ENCODE measurements around the gene TSHR.
A peak's percentile ranks its signal among the peaks of the same experiment; 100 is the strongest.
"Not testable (repeated sequence)": the region's sequence is repeated elsewhere in the genome, so short reads cannot be mapped to it uniquely, and the experiment has no call there.

The TSHR gene

GRCh38 chr14:81018251-81018650 lies 62.8 kb downstream of the TSHR start:
- peak overlapping the region in 1 of 2 donors; percentile 28 for H3K4me3 ChIP-seq (ENCODE audit: low read depth in 1 of 2, low read length in 2 of 2)
- H3K4me1 ChIP-seq (ENCODE audit: control insufficient read depth in 1 of 2, insufficient read depth in 2 of 2, low read length in 2 of 2) = no peaks in the 10 kb centered on the region
- no peaks in the 10 kb centered on the region for H3K9me3 ChIP-seq (ENCODE audit: control insufficient read depth in 1 of 2, low read length in 2 of 2)
- no peaks in the 10 kb centered on the region for H3K36me3 ChIP-seq (ENCODE audit: control insufficient read depth in 1 of 2, insufficient read depth in 2 of 2, low read length in 2 of 2)
- no peaks in the 10 kb centered on the region for H3K27me3 ChIP-seq (ENCODE audit: control insufficient read depth in 1 of 2, insufficient read depth in 2 of 2, low read length in 2 of 2)
- H3K9ac ChIP-seq (ENCODE audit: low read depth in 1 of 2, low read length in 2 of 2) = no peak overlapping the region
- H3K27ac ChIP-seq (ENCODE audit: low read depth, low read length) = no peak overlapping the region

- no peak overlapping the region for H3K27ac ChIP-seq (ENCODE audit: low read depth, low read length)
- H3K4me3 ChIP-seq (ENCODE audit: low read depth in 1 of 2, low read length in 2 of 2) = peak overlapping the region in 1 of 2 donors; percentile 28
- H3K4me1 ChIP-seq (ENCODE audit: control insufficient read depth in 1 of 2, insufficient read depth in 2 of 2, low read length in 2 of 2) = no peaks in the 10 kb centered on the region
- no peaks in the 10 kb centered on the region for H3K36me3 ChIP-seq (ENCODE audit: control insufficient read depth in 1 of 2, insufficient read depth in 2 of 2, low read length in 2 of 2)
- no peaks in the 10 kb centered on the region for H3K27me3 ChIP-seq (ENCODE audit: control insufficient read depth in 1 of 2, insufficient read depth in 2 of 2, low read length in 2 of 2)
- H3K9ac ChIP-seq (ENCODE audit: low read depth in 1 of 2, low read length in 2 of 2) = no peak overlapping the region
- no peaks in the 10 kb centered on the region for H3K9me3 ChIP-seq (ENCODE audit: control insufficient read depth in 1 of 2, low read length in 2 of 2)
Measured at GRCh38 chr14:81018684-81019083, 63.3 kb downstream of the TSHR start.

- H3K27me3 ChIP-seq (ENCODE audit: control insufficient read depth in 1 of 2, insufficient read depth in 2 of 2, low read length in 2 of 2); H3K27ac ChIP-seq (ENCODE audit: low read depth, low read length); H3K4me1 ChIP-seq (ENCODE audit: control insufficient read depth in 1 of 2, insufficient read depth in 2 of 2, low read length in 2 of 2); H3K9me3 ChIP-seq (ENCODE audit: control insufficient read depth in 1 of 2, low read length in 2 of 2); H3K9ac ChIP-seq (ENCODE audit: low read depth in 1 of 2, low read length in 2 of 2); H3K36me3 ChIP-seq (ENCODE audit: control insufficient read depth in 1 of 2, insufficient read depth in 2 of 2, low read length in 2 of 2); H3K4me3 ChIP-seq (ENCODE audit: low read depth in 1 of 2, low read length in 2 of 2): not testable (repeated sequence)
Measured at GRCh38 chr14:81019113-81019512, 63.7 kb downstream of the TSHR start.

- H3K9ac ChIP-seq (ENCODE audit: low read depth in 1 of 2, low read length in 2 of 2) = no peak overlapping the region
Measured at GRCh38 chr14:81023095-81023710, 67.8 kb downstream of the TSHR start.

GRCh38 chr14:81028461-81028860 lies 73.0 kb downstream of the TSHR start:
- H3K9ac ChIP-seq (ENCODE audit: low read depth in 1 of 2, low read length in 2 of 2) = no peak overlapping the region
- no peak overlapping the region for H3K27ac ChIP-seq (ENCODE audit: low read depth, low read length)
- H3K36me3 ChIP-seq (ENCODE audit: control insufficient read depth in 1 of 2, insufficient read depth in 2 of 2, low read length in 2 of 2) = no peaks in the 10 kb centered on the region
- no peaks in the 10 kb centered on the region for H3K4me1 ChIP-seq (ENCODE audit: control insufficient read depth in 1 of 2, insufficient read depth in 2 of 2, low read length in 2 of 2)
- no peaks in the 10 kb centered on the region for H3K27me3 ChIP-seq (ENCODE audit: control insufficient read depth in 1 of 2, insufficient read depth in 2 of 2, low read length in 2 of 2)
- H3K4me3 ChIP-seq (ENCODE audit: low read depth in 1 of 2, low read length in 2 of 2) = no peak overlapping the region
- no peaks in the 10 kb centered on the region for H3K9me3 ChIP-seq (ENCODE audit: control insufficient read depth in 1 of 2, low read length in 2 of 2)

More at GRCh38 chr14:81023095-81023710, 67.8 kb downstream of the TSHR start:
- Histone ChIP-seq H3K9me3 (ENCODE audit: control insufficient read depth in 1 of 2, low read length in 2 of 2) (no peaks in the 10 kb centered on the region), H3K36me3 (ENCODE audit: control insufficient read depth in 1 of 2, insufficient read depth in 2 of 2, low read length in 2 of 2) (no peaks in the 10 kb centered on the region), H3K27me3 (ENCODE audit: control insufficient read depth in 1 of 2, insufficient read depth in 2 of 2, low read length in 2 of 2) (no peaks in the 10 kb centered on the region), H3K4me3 (ENCODE audit: low read depth in 1 of 2, low read length in 2 of 2) (no peak overlapping the region), H3K27ac (ENCODE audit: low read depth, low read length) (no peak overlapping the region), H3K4me1 (ENCODE audit: control insufficient read depth in 1 of 2, insufficient read depth in 2 of 2, low read length in 2 of 2) (no peaks in the 10 kb centered on the region)

GRCh38 chr14:81031488-81031887 lies 76.1 kb downstream of the TSHR start:
- Histone ChIP-seq H3K27me3 (ENCODE audit: control insufficient read depth in 1 of 2, insufficient read depth in 2 of 2, low read length in 2 of 2) (no peaks in the 10 kb centered on the region), H3K4me3 (ENCODE audit: low read depth in 1 of 2, low read length in 2 of 2) (no peak overlapping the region), H3K36me3 (ENCODE audit: control insufficient read depth in 1 of 2, insufficient read depth in 2 of 2, low read length in 2 of 2) (no peaks in the 10 kb centered on the region), H3K9ac (ENCODE audit: low read depth in 1 of 2, low read length in 2 of 2) (no peak overlapping the region), H3K4me1 (ENCODE audit: control insufficient read depth in 1 of 2, insufficient read depth in 2 of 2, low read length in 2 of 2) (no peaks in the 10 kb centered on the region), H3K27ac (ENCODE audit: low read depth, low read length) (no peak overlapping the region), H3K9me3 (ENCODE audit: control insufficient read depth in 1 of 2, low read length in 2 of 2) (no peaks in the 10 kb centered on the region)

- H3K27me3 ChIP-seq (ENCODE audit: control insufficient read depth in 1 of 2, insufficient read depth in 2 of 2, low read length in 2 of 2) = no peaks in the 10 kb centered on the region
- H3K9ac ChIP-seq (ENCODE audit: low read depth in 1 of 2, low read length in 2 of 2) = no peak overlapping the region
- no peaks in the 10 kb centered on the region for H3K36me3 ChIP-seq (ENCODE audit: control insufficient read depth in 1 of 2, insufficient read depth in 2 of 2, low read length in 2 of 2)
- H3K4me1 ChIP-seq (ENCODE audit: control insufficient read depth in 1 of 2, insufficient read depth in 2 of 2, low read length in 2 of 2) = no peaks in the 10 kb centered on the region
- H3K4me3 ChIP-seq (ENCODE audit: low read depth in 1 of 2, low read length in 2 of 2) = no peak overlapping the region
- peaks cover 0 to 5% of the 10 kb centered on the region in 2 donors for H3K9me3 ChIP-seq (ENCODE audit: control insufficient read depth in 1 of 2, low read length in 2 of 2)
- H3K27ac ChIP-seq (ENCODE audit: low read depth, low read length) = no peak overlapping the region
Measured at GRCh38 chr14:81033698-81034240, 78.3 kb downstream of the TSHR start.

GRCh38 chr14:81042438-81042837 lies 87.0 kb downstream of the TSHR start:
- H3K4me3 ChIP-seq (ENCODE audit: low read depth in 1 of 2, low read length in 2 of 2) = no peak overlapping the region
- peaks cover 0 to 2% of the 10 kb centered on the region in 2 donors for H3K9me3 ChIP-seq (ENCODE audit: control insufficient read depth in 1 of 2, low read length in 2 of 2)
- no peak overlapping the region for H3K27ac ChIP-seq (ENCODE audit: low read depth, low read length)
- H3K4me1 ChIP-seq (ENCODE audit: control insufficient read depth in 1 of 2, insufficient read depth in 2 of 2, low read length in 2 of 2) = no peaks in the 10 kb centered on the region
- no peak overlapping the region for H3K9ac ChIP-seq (ENCODE audit: low read depth in 1 of 2, low read length in 2 of 2)
- H3K36me3 ChIP-seq (ENCODE audit: control insufficient read depth in 1 of 2, insufficient read depth in 2 of 2, low read length in 2 of 2) = no peaks in the 10 kb centered on the region
- no peaks in the 10 kb centered on the region for H3K27me3 ChIP-seq (ENCODE audit: control insufficient read depth in 1 of 2, insufficient read depth in 2 of 2, low read length in 2 of 2)

GRCh38 chr14:81051547-81051946 lies 96.1 kb downstream of the TSHR start:
- Histone ChIP-seq H3K9me3 (ENCODE audit: control insufficient read depth in 1 of 2, low read length in 2 of 2) (peaks cover 2 to 4% of the 10 kb centered on the region in 2 donors), H3K9ac (ENCODE audit: low read depth in 1 of 2, low read length in 2 of 2) (no peak overlapping the region), H3K36me3 (ENCODE audit: control insufficient read depth in 1 of 2, insufficient read depth in 2 of 2, low read length in 2 of 2) (no peaks in the 10 kb centered on the region), H3K27me3 (ENCODE audit: control insufficient read depth in 1 of 2, insufficient read depth in 2 of 2, low read length in 2 of 2) (no peaks in the 10 kb centered on the region), H3K27ac (ENCODE audit: low read depth, low read length) (no peak overlapping the region), H3K4me3 (ENCODE audit: low read depth in 1 of 2, low read length in 2 of 2) (no peak overlapping the region), H3K4me1 (ENCODE audit: control insufficient read depth in 1 of 2, insufficient read depth in 2 of 2, low read length in 2 of 2) (no peaks in the 10 kb centered on the region)

- not testable (repeated sequence) for H3K4me3 ChIP-seq (ENCODE audit: low read depth in 1 of 2, low read length in 2 of 2); H3K36me3 ChIP-seq (ENCODE audit: control insufficient read depth in 1 of 2, insufficient read depth in 2 of 2, low read length in 2 of 2); H3K4me1 ChIP-seq (ENCODE audit: control insufficient read depth in 1 of 2, insufficient read depth in 2 of 2, low read length in 2 of 2); H3K9ac ChIP-seq (ENCODE audit: low read depth in 1 of 2, low read length in 2 of 2); H3K27ac ChIP-seq (ENCODE audit: low read depth, low read length); H3K9me3 ChIP-seq (ENCODE audit: control insufficient read depth in 1 of 2, low read length in 2 of 2); H3K27me3 ChIP-seq (ENCODE audit: control insufficient read depth in 1 of 2, insufficient read depth in 2 of 2, low read length in 2 of 2)
Measured at GRCh38 chr14:81054057-81054456, 98.6 kb downstream of the TSHR start.
